H9 (cell line): ENCODE measurements around the gene MAPK8. TPM values are rescaled to one million over a fixed set of nuclear protein-coding genes. Genes with fewer than 3 reads are reported as not detected.

Experiments
- DNase-seq: peaks from one replicate; pipeline ENCODE4 v3.0.0-alpha.2; 2017
- H2AFZ ChIP-seq: one replicate; pipeline ENCODE4 v1.6.1; 2013; ENCODE audit warnings: mild to moderate bottlenecking, low read length, control low read depth, moderate library complexity
- H2AK5ac ChIP-seq: 2 replicates; pipeline ENCODE4 v1.6.1; 2013; ENCODE audit warnings: low read length, control low read depth, mixed read lengths; ENCODE audit not compliant: insufficient read length
- H2BK120ac ChIP-seq: one replicate; pipeline ENCODE4 v1.6.1; 2013; ENCODE audit warnings: low read depth, mild to moderate bottlenecking, low read length, control low read depth, inconsistent platforms; ENCODE audit not compliant: poor library complexity, severe bottlenecking
- H2BK12ac ChIP-seq: 2 replicates; pipeline ENCODE4 v1.6.1; 2013; ENCODE audit warnings: low read length, control low read depth, mixed read lengths, low read depth; ENCODE audit not compliant: insufficient read length
- H2BK15ac ChIP-seq: 2 replicates; pipeline ENCODE4 v1.6.1; 2013; ENCODE audit warnings: low read depth, low read length, control low read depth
- H2BK20ac ChIP-seq: one replicate; pipeline ENCODE4 v1.6.1; 2013; ENCODE audit warnings: low read depth, mild to moderate bottlenecking, low read length, control low read depth, inconsistent platforms; ENCODE audit not compliant: poor library complexity, severe bottlenecking
- H2BK5ac ChIP-seq: 2 replicates; pipeline ENCODE4 v1.6.1; 2013; ENCODE audit warnings: low read length, control low read depth, mixed read lengths; ENCODE audit not compliant: insufficient read length
- H3K14ac ChIP-seq: 2 replicates; pipeline ENCODE4 v1.6.1; 2013; ENCODE audit warnings: low read length, control low read depth; ENCODE audit not compliant: insufficient read depth
- H3K18ac ChIP-seq: 2 replicates; pipeline ENCODE4 v1.6.1; 2013; ENCODE audit warnings: low read depth, mild to moderate bottlenecking, mixed read lengths, low read length, control low read depth; ENCODE audit not compliant: insufficient read length
- H3K23ac ChIP-seq: 2 replicates; pipeline ENCODE4 v1.6.1; 2013; ENCODE audit warnings: low read length, control low read depth, mixed read lengths, low read depth; ENCODE audit not compliant: insufficient read length
- H3K23me2 ChIP-seq: 2 replicates; pipeline ENCODE4 v1.6.1; 2013; ENCODE audit warnings: low read depth, mild to moderate bottlenecking, mixed read lengths, low read length, control low read depth; ENCODE audit not compliant: insufficient read length, poor library complexity, severe bottlenecking
- H3K27ac ChIP-seq: 2 replicates; pipeline ENCODE4 v1.5.1; 2013; ENCODE audit warnings: low read length, control low read depth, mixed read lengths, low read depth; ENCODE audit not compliant: insufficient read length
- H3K27me3 ChIP-seq: 2 replicates; pipeline ENCODE4 v1.6.1; 2013; ENCODE audit warnings: low read length, control low read depth, inconsistent platforms; ENCODE audit not compliant: insufficient read depth
- H3K4ac ChIP-seq: 2 replicates; pipeline ENCODE4 v1.6.1; 2013; ENCODE audit warnings: low read depth, mild to moderate bottlenecking, control low read depth, inconsistent platforms, low read length, moderate library complexity
- H3K4me1 ChIP-seq: 2 replicates; pipeline ENCODE4 v1.6.1; 2013; ENCODE audit warnings: low read length, control low read depth, inconsistent platforms; ENCODE audit not compliant: insufficient read depth
- H3K4me2 ChIP-seq: 2 replicates; pipeline ENCODE4 v1.6.1; 2013; ENCODE audit warnings: low read length, control low read depth, mixed read lengths; ENCODE audit not compliant: insufficient read length, insufficient read depth
- H3K56ac ChIP-seq: 2 replicates; pipeline ENCODE4 v1.6.1; 2013; ENCODE audit warnings: low read depth, mild to moderate bottlenecking, mixed read lengths, low read length, control low read depth; ENCODE audit not compliant: insufficient read length
- H3K79me1 ChIP-seq: 2 replicates; pipeline ENCODE4 v1.6.1; 2013; ENCODE audit warnings: low read depth, mild to moderate bottlenecking, moderate library complexity, low read length, control low read depth, inconsistent platforms; ENCODE audit not compliant: insufficient read depth, poor library complexity, severe bottlenecking
- H3K79me2 ChIP-seq: 2 replicates; pipeline ENCODE4 v1.6.1; 2013; ENCODE audit warnings: low read length, control low read depth, inconsistent platforms; ENCODE audit not compliant: insufficient read depth
- H3K9ac ChIP-seq: 2 replicates; pipeline ENCODE4 v1.6.1; 2013; ENCODE audit warnings: low read length, control low read depth, mixed read lengths; ENCODE audit not compliant: insufficient read length; ENCODE audit errors: extremely low read depth
- H3K9me3 ChIP-seq: one replicate; pipeline ENCODE4 v1.6.1; 2013; ENCODE audit warnings: low read depth, low read length, inconsistent platforms; ENCODE audit not compliant: control insufficient read depth
- H3T11ph ChIP-seq: one replicate; pipeline ENCODE4 v1.6.1; 2013; ENCODE audit warnings: mild to moderate bottlenecking, low read length, control low read depth, inconsistent platforms
- H4K20me1 ChIP-seq: one replicate; pipeline ENCODE4 v1.6.1; 2013; ENCODE audit not compliant: control insufficient read depth, insufficient read length, insufficient read depth
- H4K5ac ChIP-seq: 2 replicates; pipeline ENCODE4 v1.6.1; 2013; ENCODE audit warnings: low read depth, mild to moderate bottlenecking, mixed read lengths, low read length, control low read depth; ENCODE audit not compliant: insufficient read length
- H4K8ac ChIP-seq: replicated peaks from 2 replicates; pipeline ENCODE4 v1.6.1; 2013; ENCODE audit warnings: low read length, control low read depth, mixed read lengths, low read depth; ENCODE audit not compliant: insufficient read length
- H4K91ac ChIP-seq: 2 replicates; pipeline ENCODE4 v1.6.1; 2013; ENCODE audit warnings: low read depth, mild to moderate bottlenecking, moderate library complexity, mixed read lengths, low read length, control low read depth; ENCODE audit not compliant: insufficient read length
- H3K27ac Mint-ChIP-seq, 3 experiments: 2 replicates in 2 of 3; 3 replicates in 1 of 3; pipeline ENCODE4 v1.8.0; 2020 to 2021; ENCODE audit warnings: mixed read lengths in 3 of 3, mild to moderate bottlenecking in 1 of 3, moderate library complexity in 1 of 3
- H3K27me3 Mint-ChIP-seq: 2 replicates; pipeline ENCODE4 v1.8.0; 2021; ENCODE audit warnings: low read depth, mild to moderate bottlenecking, moderate library complexity, mixed read lengths
- H3K36me3 Mint-ChIP-seq, 3 experiments: 2 replicates in 2 of 3; 3 replicates in 1 of 3; pipeline ENCODE4 v1.8.0; 2020 to 2021; ENCODE audit warnings: low read depth in 3 of 3, mixed read lengths in 3 of 3; ENCODE audit not compliant: insufficient read depth in 1 of 3
- H3K4me1 Mint-ChIP-seq, 2 experiments: 2 replicates each; pipeline ENCODE4 v1.8.0; 2020; ENCODE audit warnings: mixed read lengths in 2 of 2
- H3K4me3 Mint-ChIP-seq, 2 experiments: 2 replicates in 1 of 2; 3 replicates in 1 of 2; pipeline ENCODE4 v1.8.0; 2020 to 2021; ENCODE audit warnings: mild to moderate bottlenecking in 2 of 2, mixed read lengths in 2 of 2, moderate library complexity in 1 of 2
- H3K9me3 Mint-ChIP-seq, 2 experiments: 2 replicates in 1 of 2; 3 replicates in 1 of 2; pipeline ENCODE4 v1.8.0; 2020; ENCODE audit warnings: mild to moderate bottlenecking in 2 of 2, mixed read lengths in 2 of 2, moderate library complexity in 1 of 2
- CTCF ChIP-seq: fragments of 200-600 bp; sonication (generic); conservative IDR thresholded peaks from 3 replicates; pipeline ENCODE4 v1.8.0; 2021; ENCODE audit warnings: antibody characterized with exemption, mild to moderate bottlenecking
- WGBS: extraction: QIAGEN DNeasy Blood & Tissue Kit; methylation state at CpG from one replicate; pipeline ENCODE4 v1.1.7; 2013; ENCODE audit warnings: missing lambda C conversion rate, low lambda C conversion rate, mixed read lengths; ENCODE audit not compliant: insufficient read length; ENCODE audit errors: extremely low coverage; 5-methylcytosine and 5-hydroxymethylcytosine counted together
- total RNA-seq: library from RNA; stranded (reverse); gene quantifications from 2 replicates; pipeline ENCODE4 v1.2.1, GENCODE V29; 2021

The MAPK8 gene
- total RNA-seq, 1 experiment from 2014 or later: 52.0 TPM

- TF ChIP-seq CTCF: no peak
- Histone ChIP-seq H2BK12ac (no peak overlapping the region), H2BK5ac (no peak overlapping the region), H3K9me3 (no peaks in the 10 kb centered on the region), H2BK15ac (no peak overlapping the region), H3K27ac (no peak overlapping the region), H3K4ac (no peak overlapping the region), H3K9ac (no peak overlapping the region), H3K4me1 (no peaks in the 10 kb centered on the region), H3K18ac (no peak overlapping the region), H4K5ac (no peak overlapping the region), H2AK5ac (no peak overlapping the region), H4K20me1 (no peaks in the 10 kb centered on the region), H3K79me2 (no peaks in the 10 kb centered on the region), H4K8ac (no peak overlapping the region), H3K23me2 (no peaks in the 10 kb centered on the region), H3K23ac (no peak overlapping the region), H3T11ph (no peak overlapping the region), H2BK120ac (no peak overlapping the region), H2AFZ (no peak overlapping the region), H3K79me1 (no peaks in the 10 kb centered on the region), H4K91ac (no peak overlapping the region), H3K27me3 (no peaks in the 10 kb centered on the region), H3K56ac (no peak overlapping the region), H3K14ac (no peak overlapping the region), H3K4me2 (no peak overlapping the region), H2BK20ac (no peak overlapping the region)
- Mint-ChIP-seq H3K36me3 (peaks cover 0 to 4% (median 3%) of the 10 kb centered on the region in 3 experiments; a peak in 3 of 7 replicates), H3K9me3 (no peaks in the 10 kb centered on the region), H3K4me3 (no peak overlapping the region), H3K27ac (no peak overlapping the region), H3K4me1 (peaks cover 10 to 35% of the 10 kb centered on the region in 2 experiments), H3K27me3 (no peaks in the 10 kb centered on the region; the same call in none of the 2 replicates)
- no peak for DNase-seq
- WGBS: no CpG with 5 or more reads among the region's 3 CpGs
Measured at GRCh38 chr10:48482207-48482606, 175.7 kb downstream of the MAPK8 start.
